Vagina (tissue), 2 donors: ENCODE measurements around the gene OGG1. TPM values are rescaled to one million over a fixed set of nuclear protein-coding genes. Genes with fewer than 3 reads are reported as not detected.

ENCODE experiments used
- DNase-seq, 2 donors: peaks; one replicate each; pipeline ENCODE4 v3.0.0-alpha.2; 2017; ENCODE audit errors: extremely low spot score in 2 of 2
- H3K27ac ChIP-seq: fragments of 200-600 bp; sonication (generic); one replicate; pipeline ENCODE4 v1.5.1; 2019
- H3K27me3 ChIP-seq: fragments of 200-600 bp; sonication (generic); one replicate; pipeline ENCODE4 v1.5.1; 2019
- H3K36me3 ChIP-seq, 2 donors: fragments of 200-600 bp; sonication (generic); one replicate each; pipeline ENCODE4 v1.5.1; 2017 to 2019
- H3K4me1 ChIP-seq: fragments of 200-600 bp; sonication (generic); one replicate; pipeline ENCODE4 v1.5.1; 2019
- H3K4me3 ChIP-seq, 2 donors: fragments of 200-600 bp; sonication (generic); 1 replicate in 1 of 2; 2 replicates in 1 of 2; pipeline ENCODE4 v1.5.1; 2016 to 2019
- H3K9me3 ChIP-seq: fragments of 200-600 bp; sonication (generic); one replicate; pipeline ENCODE4 v1.5.1; 2019
- CTCF ChIP-seq, 3 experiments: fragments of 450-650 bp in 2 of 3; fragments of 200-600 bp in 1 of 3; sonication (generic) in 1 of 3; IDR thresholded peaks; one replicate each; pipeline ENCODE4 v1.5.1; 2017 to 2019; ENCODE audit warnings: antibody characterized with exemption in 3 of 3, mild to moderate bottlenecking in 2 of 3, moderate library complexity in 2 of 3
- POLR2A ChIP-seq, 2 donors: fragments of 450-650 bp; IDR thresholded peaks; one replicate each; pipeline ENCODE4 v1.6.1; 2017; ENCODE audit warnings: antibody characterized with exemption in 2 of 2, mild to moderate bottlenecking in 2 of 2, moderate library complexity in 2 of 2
- POLR2AphosphoS5 ChIP-seq, 2 donors: sonication (generic); formaldehyde crosslinking; IDR thresholded peaks; one replicate each; pipeline ENCODE4 v1.9.0; 2017; ENCODE audit warnings: antibody characterized with exemption in 2 of 2, mild to moderate bottlenecking in 2 of 2, low read depth in 1 of 2; ENCODE audit not compliant: insufficient read depth in 1 of 2
- intact Hi-C: fragments of 100-400 bp; cut with DNase I; formaldehyde crosslinking; loops from one replicate; pipeline ENCODE4 v1.15.1; 2023
- total RNA-seq: library from RNA; depleted of rRNA; stranded (reverse); fragments of >200 nt; gene quantifications from one replicate; pipeline ENCODE4 v1.2.3, GENCODE V29; 2016

OGG1 gene
- total RNA-seq, 1 donor from 2014 or later: 51.6 TPM

- no peak for DNase-seq
- Histone ChIP-seq H3K36me3 (peaks cover 0 to 26% of the 10 kb centered on the region in 2 donors), H3K9me3 (no peaks in the 10 kb centered on the region), H3K4me3 (peak overlapping the region; percentile 85 to 90), H3K4me1 (peaks cover 44% of the 10 kb centered on the region), H3K27ac (peak overlapping the region; percentile 95), H3K27me3 (no peaks in the 10 kb centered on the region)
- no peak for TF ChIP-seq POLR2AphosphoS5 (IDR thresholded peaks at IDR 0.05; ENCODE audit: insufficient read depth in 1 of 2, low read depth in 1 of 2)
- no peak for TF ChIP-seq CTCF (IDR thresholded peaks at IDR 0.05)
- no peak for TF ChIP-seq POLR2A (IDR thresholded peaks at IDR 0.05)
- intact Hi-C loops: loop anchor here (10.0 kb wide), 1 partner anchor 57 kb away; the partner anchor contains the start of gene BRPF1
Observed at GRCh38 chr3:9791790-9792404, 42.1 kb downstream of the OGG1 start.

GRCh38 chr3:9792405-9793160 is 42.8 kb downstream of the OGG1 start, which contains the start of the genes ARPC4 and TADA3:
Gene ARPC4, plus strand, starts transcription at chr3:9793082. Its CDS starts 40 bp downstream, at chr3:9793122.
Gene TADA3, minus strand, starts transcription at chr3:9792473. Its CDS starts 1,007 bp downstream, at chr3:9791466.
- no peak for DNase-seq
- Histone ChIP-seq H3K27me3 (no peaks in the 10 kb centered on the region), H3K4me1 (peaks cover 44% of the 10 kb centered on the region), H3K27ac (peak within 1 kb of the TSS; percentile 95), H3K9me3 (no peaks in the 10 kb centered on the region), H3K36me3 (peaks cover 0 to 26% of the 10 kb centered on the region in 2 donors), H3K4me3 (peak within 1 kb of the TSS; percentile 85 to 90)
- intact Hi-C loops: loop anchor here (10.0 kb wide), 1 partner anchor 58 kb away; the partner anchor contains the start of gene BRPF1
- TF ChIP-seq POLR2AphosphoS5 (IDR thresholded peaks at IDR 0.05; ENCODE audit: insufficient read depth in 1 of 2, low read depth in 1 of 2): peak; percentile 90 to 91
- no peak for TF ChIP-seq CTCF (IDR thresholded peaks at IDR 0.05)
- TF ChIP-seq POLR2A (IDR thresholded peaks at IDR 0.05): peak in 1 of 2 donors; percentile 50

GRCh38 chr3:9793161-9793781 is 43.5 kb downstream of the OGG1 start:
- peaks cover 44% of the 10 kb centered on the region for H3K4me1 ChIP-seq
- peak overlapping the region; percentile 95 for H3K27ac ChIP-seq
- no peaks in the 10 kb centered on the region for H3K9me3 ChIP-seq
- intact Hi-C loops: loop anchor here (10.0 kb wide), 1 partner anchor 58 kb away; the partner anchor contains the start of gene BRPF1
- no peak for DNase-seq
- peak overlapping the region; percentile 85 to 90 for H3K4me3 ChIP-seq
- TF ChIP-seq CTCF (IDR thresholded peaks at IDR 0.05) (no peak), POLR2A (IDR thresholded peaks at IDR 0.05) (no peak), POLR2AphosphoS5 (IDR thresholded peaks at IDR 0.05; ENCODE audit: insufficient read depth in 1 of 2, low read depth in 1 of 2) (no peak)
- H3K36me3 ChIP-seq: peaks cover 0 to 28% of the 10 kb centered on the region in 2 donors
- no peaks in the 10 kb centered on the region for H3K27me3 ChIP-seq

- intact Hi-C loops: loop anchor here (10.0 kb wide), 1 partner anchor 60 kb away; the partner anchor contains the start of gene BRPF1
- Histone ChIP-seq H3K4me1 (peaks cover 44% of the 10 kb centered on the region), H3K36me3 (peaks cover 0 to 29% of the 10 kb centered on the region in 2 donors), H3K27me3 (no peaks in the 10 kb centered on the region), H3K4me3 (no peak overlapping the region), H3K9me3 (no peaks in the 10 kb centered on the region), H3K27ac (no peak overlapping the region)
- no peak for DNase-seq
- TF ChIP-seq CTCF (IDR thresholded peaks at IDR 0.05): no peak
- no peak for TF ChIP-seq POLR2A (IDR thresholded peaks at IDR 0.05)
- TF ChIP-seq POLR2AphosphoS5 (IDR thresholded peaks at IDR 0.05; ENCODE audit: insufficient read depth in 1 of 2, low read depth in 1 of 2): no peak
Observed at GRCh38 chr3:9794400-9794799, 44.6 kb downstream of the OGG1 start.
